CD4-positive, alpha-beta T cell treated with Interleukin-21 for 1 hour (primary cell): ENCODE data around the gene A4GALT.
"Not testable (repeated sequence)": the region's sequence is repeated elsewhere in the genome, so short reads cannot be mapped to it uniquely, and the experiment has no call there.

ENCODE experiments used
- DNase-seq: peaks from one replicate; pipeline ENCODE4 v3.0.0-alpha.2; 2020

The A4GALT gene

GRCh38 chr22:42740320-42740719 lies 19.6 kb upstream of the A4GALT start:
- DNase-seq = not testable (repeated sequence)

- no peak for DNase-seq
These were observed 13.7 kb upstream of the A4GALT start for GRCh38 chr22:42734406-42734805.

- not testable (repeated sequence) for DNase-seq
These were observed 12.7 kb upstream of the A4GALT start for GRCh38 chr22:42733394-42733793.

GRCh38 chr22:42732081-42732480 lies 11.4 kb upstream of the A4GALT start:
- no peak for DNase-seq

- DNase-seq = no peak
These were observed 6.1 kb upstream of the A4GALT start for GRCh38 chr22:42726811-42727210.

GRCh38 chr22:42725606-42726355 lies 5.1 kb upstream of the A4GALT start:
- no peak for DNase-seq

GRCh38 chr22:42724062-42724461 lies 3.4 kb upstream of the A4GALT start:
- DNase-seq = no peak

- no peak for DNase-seq
These were observed 370 bp upstream of the A4GALT start for GRCh38 chr22:42721045-42721434.

GRCh38 chr22:42719656-42720262 lies 911 bp downstream of the A4GALT start:
- no peak for DNase-seq

GRCh38 chr22:42719133-42719532 lies 1.5 kb downstream of the A4GALT start:
- DNase-seq = no peak

GRCh38 chr22:42717197-42717928 lies 3.3 kb downstream of the A4GALT start:
- DNase-seq = no peak

- no peak for DNase-seq
These were observed 4.0 kb downstream of the A4GALT start for GRCh38 chr22:42716649-42717127.

GRCh38 chr22:42716221-42716620 lies 4.4 kb downstream of the A4GALT start:
- DNase-seq = no peak

GRCh38 chr22:42714768-42715390 lies 5.8 kb downstream of the A4GALT start:
- DNase-seq = no peak

- no peak for DNase-seq
These were observed 6.4 kb downstream of the A4GALT start for GRCh38 chr22:42714308-42714707.

- no peak for DNase-seq
These were observed 8.5 kb downstream of the A4GALT start for GRCh38 chr22:42711895-42712837.

GRCh38 chr22:42711281-42711731 lies 9.4 kb downstream of the A4GALT start:
- DNase-seq = no peak

GRCh38 chr22:42708417-42708816 lies 12.3 kb downstream of the A4GALT start:
- DNase-seq = no peak

GRCh38 chr22:42707496-42707895 lies 13.2 kb downstream of the A4GALT start:
- DNase-seq = no peak

GRCh38 chr22:42704896-42705295 lies 15.8 kb downstream of the A4GALT start:
- DNase-seq = no peak

- DNase-seq = no peak
These were observed 18.0 kb downstream of the A4GALT start for GRCh38 chr22:42702675-42703074.

GRCh38 chr22:42701694-42702093 lies 19.0 kb downstream of the A4GALT start:
- no peak for DNase-seq
